HG03039 (cell line): ENCODE results near the gene IGFBP3.
"Not testable (repeated sequence)": the region's sequence is repeated elsewhere in the genome, so short reads cannot be mapped to it uniquely, and the experiment has no call there.

Experiments used
- ATAC-seq: cut with Tn5 transposase; IDR thresholded peaks from one replicate; pipeline ENCODE4 v1.9.1; 2021; ENCODE audit warnings: mild to moderate bottlenecking, moderate library complexity; ENCODE audit not compliant: unreplicated experiment

Gene IGFBP3, protein sequence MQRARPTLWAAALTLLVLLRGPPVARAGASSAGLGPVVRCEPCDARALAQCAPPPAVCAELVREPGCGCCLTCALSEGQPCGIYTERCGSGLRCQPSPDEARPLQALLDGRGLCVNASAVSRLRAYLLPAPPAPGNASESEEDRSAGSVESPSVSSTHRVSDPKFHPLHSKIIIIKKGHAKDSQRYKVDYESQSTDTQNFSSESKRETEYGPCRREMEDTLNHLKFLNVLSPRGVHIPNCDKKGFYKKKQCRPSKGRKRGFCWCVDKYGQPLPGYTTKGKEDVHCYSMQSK

DNA sequence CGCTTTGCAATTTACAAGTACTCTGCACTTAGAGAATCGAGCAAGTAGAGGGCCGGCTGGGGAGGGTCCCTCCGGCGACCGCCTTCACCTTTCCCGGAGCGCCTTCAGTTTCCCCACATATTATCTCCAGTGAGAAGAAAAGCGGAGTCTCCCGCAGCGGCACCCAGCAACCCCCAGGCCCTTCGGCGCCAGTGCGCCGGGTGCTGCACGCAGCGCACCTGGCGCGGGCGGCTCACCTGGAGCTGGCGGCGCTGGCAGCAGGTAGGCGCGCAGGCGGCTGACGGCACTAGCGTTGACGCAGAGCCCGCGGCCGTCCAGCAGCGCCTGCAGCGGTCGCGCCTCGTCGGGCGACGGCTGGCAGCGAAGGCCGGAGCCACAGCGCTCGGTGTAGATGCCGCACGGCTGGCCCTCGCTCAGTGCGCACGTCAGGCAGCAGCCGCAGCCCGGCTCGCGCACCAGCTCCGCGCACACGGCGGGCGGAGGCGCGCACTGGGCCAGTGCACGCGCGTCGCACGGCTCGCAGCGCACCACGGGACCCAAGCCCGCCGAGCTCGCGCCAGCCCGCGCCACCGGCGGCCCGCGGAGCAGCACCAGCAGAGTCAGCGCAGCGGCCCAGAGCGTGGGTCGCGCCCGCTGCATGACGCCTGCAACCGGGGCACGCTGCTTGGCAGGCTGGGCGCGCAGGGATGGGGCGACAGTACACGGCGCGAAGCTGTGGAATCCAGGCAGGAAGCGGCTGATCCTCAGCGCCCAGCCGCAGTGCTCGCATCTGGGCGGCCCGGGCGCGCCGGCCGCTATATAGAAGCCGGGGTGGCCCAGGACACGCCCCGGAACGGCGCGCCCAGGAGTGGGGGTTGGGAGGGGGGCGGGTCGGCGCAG lies at the start of gene IGFBP3:
Gene IGFBP3, minus strand, starts transcription at position 771 of the 879 bp plus-strand sequence. Its CDS starts 132 bp downstream, at position 639.
- no peak for ATAC-seq

DNA sequence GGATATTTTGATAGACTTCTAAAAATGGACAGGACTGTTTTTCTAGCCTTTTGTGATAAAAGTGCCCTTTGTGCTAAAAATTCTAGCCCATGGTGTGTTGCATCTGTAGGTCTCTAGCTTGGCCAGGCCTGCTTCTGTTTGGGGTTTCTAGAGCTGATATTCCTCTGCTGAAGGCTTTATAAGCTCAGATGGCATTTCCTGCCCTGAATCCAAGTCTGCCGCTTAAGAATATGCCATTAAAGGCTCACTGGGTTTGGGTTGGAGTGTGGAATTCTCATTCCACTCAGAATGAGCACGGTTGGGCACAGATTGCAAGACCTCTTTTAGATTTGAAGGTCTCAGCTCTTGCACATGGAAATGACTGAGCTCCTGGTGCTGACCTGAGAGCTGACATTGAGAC lies 49.4 kb upstream of the IGFBP3 start:
- no peak for ATAC-seq

DNA sequence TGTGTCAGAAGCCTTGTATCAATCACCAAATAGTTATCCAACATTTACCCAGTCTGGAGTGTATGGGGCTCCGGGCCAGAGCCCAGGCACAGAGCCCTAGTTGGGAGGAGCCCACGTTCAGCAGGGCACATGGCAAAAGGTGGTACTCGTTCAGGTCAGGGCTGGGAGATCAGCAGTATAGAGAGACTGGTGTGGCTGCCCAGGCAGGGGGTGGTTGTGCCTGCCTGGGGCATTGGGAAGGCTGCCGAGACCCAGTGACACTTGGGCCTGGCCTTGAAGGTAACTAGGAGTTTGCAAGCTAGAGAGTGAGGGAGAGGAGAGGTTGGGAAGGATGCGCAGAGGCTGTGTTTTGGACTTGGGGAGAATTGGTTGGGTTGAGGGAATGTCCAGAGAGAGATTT lies 48.9 kb upstream of the IGFBP3 start:
- no peak for ATAC-seq

DNA sequence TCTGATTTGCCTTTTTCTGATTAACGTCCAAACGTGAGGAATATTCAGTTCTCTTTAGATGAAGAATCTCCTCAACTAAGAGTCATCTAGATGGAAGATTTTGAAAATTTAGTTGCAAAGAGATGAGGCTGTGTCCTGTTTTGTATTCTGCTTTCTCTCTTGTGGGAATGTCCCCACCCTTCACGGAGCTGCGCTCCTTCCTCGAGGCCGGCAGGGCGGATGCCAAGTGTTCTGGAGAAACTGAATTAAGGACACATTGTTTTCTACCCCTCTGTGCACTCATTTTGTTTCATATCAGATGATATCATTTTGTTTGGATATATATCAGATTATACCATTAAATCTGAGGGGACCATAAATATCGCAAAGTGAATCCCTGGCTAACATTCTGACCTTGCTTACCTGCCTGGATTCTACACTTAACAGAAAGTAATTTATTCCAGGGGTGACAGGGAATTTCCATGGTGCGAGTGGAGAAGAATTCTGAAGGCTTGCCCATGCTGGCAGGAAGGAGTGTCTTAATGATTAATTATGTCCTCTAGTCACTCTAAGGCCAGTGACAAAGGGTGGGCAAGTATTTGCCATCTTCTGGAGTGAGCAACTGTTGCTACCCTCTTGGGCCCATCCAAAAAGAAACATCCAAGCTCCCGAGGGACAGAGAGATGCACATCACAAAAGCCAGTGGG lies 47.9 kb upstream of the IGFBP3 start:
- ATAC-seq = no peak

DNA sequence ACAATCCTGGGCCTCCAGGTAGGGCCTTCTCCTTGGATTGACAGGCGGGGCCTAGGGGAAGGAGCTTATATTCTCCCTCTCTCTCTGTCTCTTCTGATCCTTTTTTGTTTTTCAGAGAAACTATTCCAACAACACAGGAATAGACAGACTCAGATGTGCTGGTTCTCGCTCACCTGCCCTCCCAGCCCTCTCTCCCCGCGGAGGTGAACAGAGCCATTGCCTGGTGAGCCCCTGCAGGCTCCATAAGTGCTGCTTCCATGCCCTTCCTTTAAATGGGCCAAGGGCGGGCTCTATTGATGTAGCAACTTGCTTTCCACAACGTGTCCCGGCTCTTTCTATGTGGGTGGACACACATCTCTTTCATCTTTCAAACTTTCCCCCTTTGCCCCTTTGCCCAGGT lies 47.2 kb upstream of the IGFBP3 start:
- no peak for ATAC-seq

DNA sequence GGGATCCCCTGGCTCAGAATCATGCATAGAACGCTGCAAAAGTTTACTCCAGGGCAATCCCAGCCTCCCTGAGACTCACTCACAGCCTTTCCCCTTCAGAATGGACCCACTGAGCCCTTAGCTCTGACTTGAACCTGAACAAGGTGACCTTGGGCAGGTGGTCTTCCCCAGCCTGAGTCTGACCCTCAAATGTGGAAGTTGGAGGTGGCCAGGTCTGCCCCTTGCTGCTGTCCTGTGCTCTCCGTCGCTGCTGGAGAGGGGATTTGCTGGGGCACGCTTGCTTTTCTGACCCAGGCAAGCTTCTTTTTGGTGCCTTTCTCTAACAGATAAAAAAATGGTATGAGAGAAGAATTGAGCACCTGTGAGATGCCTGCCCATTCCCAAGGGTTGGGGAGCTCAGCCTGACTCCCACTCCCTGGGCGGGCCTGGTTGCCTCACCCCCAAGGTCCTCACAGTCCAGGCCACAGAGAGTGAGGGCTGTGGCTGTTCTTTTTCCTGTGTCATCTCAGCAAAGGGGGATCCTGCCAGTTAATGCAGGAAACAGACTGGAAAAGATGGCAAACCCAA lies 46.6 kb upstream of the IGFBP3 start:
- no peak for ATAC-seq

DNA sequence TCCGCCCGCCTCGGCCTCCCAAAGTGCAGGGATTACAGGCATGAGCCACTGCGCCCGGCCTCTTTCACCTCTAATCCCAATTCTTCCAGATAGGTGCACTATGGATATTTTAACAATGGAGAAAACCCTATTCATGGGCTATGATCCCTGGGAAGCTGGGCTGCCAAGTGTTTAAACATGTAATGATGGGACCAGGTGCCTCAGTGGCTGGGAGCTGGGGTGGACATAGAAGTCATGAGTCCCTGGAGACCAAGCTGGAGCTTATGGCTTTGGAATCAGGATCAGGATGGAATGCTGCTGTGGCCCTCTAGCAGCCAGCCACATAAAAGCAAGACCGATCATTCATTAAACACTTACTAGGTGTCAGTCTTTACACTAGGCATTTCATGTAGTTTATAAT lies 41.8 kb upstream of the IGFBP3 start:
- no peak for ATAC-seq

DNA sequence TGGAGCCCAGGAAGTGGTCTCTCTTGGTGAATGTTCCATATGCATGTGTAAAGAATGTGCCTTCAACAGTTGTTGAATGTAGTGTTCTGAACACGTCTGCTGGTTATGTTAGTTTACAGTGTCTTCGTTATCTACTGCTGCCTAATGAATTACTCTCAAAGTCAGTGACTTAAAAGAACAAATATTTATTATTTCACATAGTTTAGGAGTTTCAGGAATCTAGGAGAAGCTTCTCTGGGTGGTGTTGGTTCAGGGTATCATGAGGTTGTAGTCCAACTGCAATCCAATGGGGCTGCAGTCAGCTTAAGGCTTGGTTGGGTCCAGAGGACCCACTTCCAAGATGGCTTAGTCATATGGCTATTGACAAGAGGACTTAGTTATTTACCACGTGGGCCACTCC lies 36.6 kb upstream of the IGFBP3 start:
- ATAC-seq = no peak

DNA sequence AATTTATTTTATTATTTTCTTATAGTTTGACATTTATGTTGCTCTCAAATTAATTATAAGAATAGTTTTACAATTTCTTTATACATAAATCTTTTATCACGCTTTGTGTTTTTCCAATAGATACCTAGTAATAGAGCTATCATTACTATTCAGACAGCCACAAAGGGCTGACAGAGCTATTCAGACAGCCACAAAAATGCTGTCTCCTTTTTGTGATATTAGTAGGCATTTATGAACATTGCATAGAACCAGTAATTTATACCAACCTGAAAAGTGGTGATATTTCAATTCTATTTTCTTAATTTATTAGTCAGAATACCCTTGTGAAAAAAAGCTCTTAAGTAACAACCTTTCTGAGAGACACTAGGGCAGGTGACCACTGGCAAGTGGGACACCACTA lies 34.2 kb upstream of the IGFBP3 start:
- no peak for ATAC-seq

DNA sequence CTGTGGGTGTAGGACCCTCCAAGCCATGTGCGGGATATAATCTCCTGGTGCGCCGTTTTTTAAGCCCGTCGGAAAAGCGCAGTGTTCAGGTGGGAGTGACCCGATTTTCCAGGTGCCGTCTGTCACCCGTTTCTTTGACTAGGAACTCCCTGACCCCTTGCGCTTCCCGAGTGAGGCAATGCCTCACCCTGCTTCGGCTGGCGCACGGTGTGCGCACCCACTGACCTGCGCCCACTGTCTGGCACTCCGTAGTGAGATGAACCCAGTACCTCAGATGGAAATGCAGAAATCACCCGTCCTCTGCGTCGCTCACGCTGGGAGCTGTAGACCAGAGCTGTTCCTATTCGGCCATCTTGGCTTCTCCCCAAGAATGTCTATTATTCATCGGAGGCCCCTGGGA lies 32.0 kb upstream of the IGFBP3 start:
- not testable (repeated sequence) for ATAC-seq

DNA sequence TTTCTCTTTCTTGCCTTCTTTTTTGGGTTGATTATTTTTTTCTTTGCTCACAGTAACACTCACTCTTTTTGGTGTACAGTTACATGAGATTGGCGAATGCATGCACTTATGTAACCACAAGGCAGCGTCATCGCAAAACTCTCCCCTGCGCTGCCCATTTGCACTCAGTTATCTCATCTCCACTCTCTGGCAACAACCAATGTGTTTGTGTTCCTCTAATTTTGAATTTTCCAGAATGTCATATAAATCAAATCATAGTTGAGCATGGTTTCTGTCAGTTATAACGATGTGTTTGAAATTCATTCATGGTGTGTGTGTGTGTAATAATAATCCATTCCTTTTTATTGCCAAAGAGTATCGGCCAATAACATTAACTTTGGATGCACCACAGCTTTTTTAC lies 23.0 kb upstream of the IGFBP3 start:
- ATAC-seq = no peak

DNA sequence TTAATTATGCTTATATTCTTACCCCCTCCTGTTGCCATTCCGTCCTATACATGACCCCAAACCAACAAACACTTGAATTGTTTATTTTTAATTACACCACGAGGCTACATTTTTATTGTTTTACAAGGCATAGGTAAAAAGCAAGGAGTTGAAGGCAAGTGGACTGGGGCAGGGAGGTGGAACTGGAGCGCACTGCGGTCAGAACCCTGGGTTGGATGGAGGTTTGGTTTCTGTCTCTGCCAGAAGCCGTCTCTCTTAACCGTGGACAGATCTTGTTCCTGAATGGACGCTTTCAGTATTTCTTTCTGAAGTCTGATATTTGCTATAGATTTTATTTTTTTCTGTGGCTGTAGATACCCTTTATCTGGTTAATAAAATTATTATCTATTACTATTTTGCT lies 19.9 kb upstream of the IGFBP3 start:
- ATAC-seq = no peak

DNA sequence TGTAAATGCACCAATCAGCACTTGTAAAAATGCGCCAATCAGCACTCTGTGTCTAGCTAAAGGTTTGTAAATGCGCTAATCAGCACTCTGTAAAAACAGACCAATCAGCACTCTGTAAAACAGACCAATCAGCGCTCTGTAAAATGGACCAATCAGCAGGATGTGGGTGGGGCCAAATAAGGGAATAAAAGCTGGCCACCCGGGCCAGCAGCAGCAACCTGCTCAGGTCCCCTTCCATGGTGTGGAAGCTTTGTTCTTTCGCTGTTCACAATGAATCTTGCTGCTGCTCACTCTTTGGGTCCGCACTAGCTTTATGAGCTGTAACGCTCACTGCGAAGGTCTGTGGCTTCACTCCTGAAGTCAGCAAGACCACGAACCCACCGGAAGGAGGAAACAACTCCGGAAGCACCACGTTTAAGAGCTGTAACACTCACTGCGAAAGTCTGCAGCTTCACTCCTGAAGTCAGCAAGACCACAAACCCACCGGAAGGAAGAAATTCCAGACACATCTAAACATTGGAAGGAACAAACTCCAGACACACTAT lies 19.2 kb upstream of the IGFBP3 start:
- not testable (repeated sequence) for ATAC-seq

DNA sequence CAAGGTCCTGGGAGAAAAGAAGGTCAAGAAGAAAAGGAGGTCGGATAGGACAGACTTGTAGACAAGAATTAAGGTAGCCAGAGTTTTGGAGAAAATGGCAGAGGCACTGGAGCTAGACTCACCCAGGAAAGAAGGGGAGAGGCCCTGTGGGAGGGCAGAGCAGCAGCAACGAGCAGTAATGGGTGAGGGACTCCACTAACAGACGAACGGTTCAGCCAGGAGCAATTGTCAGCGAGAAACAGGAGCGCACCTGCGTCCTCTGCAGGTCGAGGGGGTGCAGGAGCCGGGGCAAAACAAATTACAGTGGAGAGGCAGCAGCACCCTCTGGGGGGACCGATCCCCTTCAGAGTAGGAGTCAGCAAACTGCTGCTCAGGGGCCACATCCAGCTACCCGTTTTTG lies 18.5 kb upstream of the IGFBP3 start:
- no peak for ATAC-seq

DNA sequence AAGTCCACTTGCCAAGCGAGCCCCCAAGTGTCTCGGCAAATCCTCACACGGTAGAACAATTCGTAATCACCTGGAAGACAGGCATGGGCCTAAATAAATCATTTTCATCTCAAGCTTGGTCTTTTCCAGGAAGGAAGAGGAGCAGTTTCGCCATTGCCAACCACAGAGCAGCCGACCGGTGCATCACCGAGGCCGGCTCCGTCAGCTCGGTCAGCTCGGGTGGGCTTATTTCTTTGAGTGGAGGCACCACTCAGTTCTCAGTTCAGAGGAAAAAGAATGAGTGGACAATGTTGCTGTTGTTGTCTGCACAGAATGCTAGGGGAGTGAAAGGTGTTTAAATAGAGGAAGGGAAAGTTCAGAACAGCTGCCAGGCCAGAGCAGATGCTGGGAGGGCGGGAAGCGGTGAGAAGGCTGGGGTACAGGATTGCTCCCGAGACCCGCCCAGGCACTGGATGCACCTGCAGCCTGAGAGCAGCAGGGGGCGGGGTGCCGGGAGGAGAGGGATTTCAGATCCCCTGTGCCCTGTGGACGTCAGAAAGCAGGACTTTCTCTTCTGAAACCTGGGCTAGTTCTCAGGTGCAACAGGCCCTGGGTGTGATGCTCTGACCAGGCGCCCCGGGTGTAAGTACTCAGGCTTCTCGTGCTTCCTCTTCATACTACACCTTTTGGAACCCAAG lies 17.7 kb upstream of the IGFBP3 start:
- ATAC-seq = no peak

DNA sequence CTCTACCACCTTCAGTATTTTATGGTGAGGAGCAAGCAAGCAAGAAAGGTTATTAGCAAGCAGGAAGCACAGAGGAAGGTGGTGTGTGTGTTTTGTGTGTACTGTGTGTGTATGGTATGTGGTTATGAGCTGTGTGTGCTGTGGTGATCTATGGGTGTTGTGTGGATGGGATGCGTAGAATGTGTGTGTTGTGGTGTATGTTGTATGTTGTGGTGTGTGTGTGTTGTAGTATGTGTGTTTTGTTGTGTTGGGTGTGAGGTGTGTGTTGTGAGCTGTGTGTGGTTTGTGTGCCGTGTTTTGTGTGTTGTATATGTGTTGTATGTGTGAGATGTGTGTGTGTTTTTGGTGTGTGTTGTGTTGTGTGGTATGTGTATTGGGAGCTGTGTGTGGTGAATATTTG lies 16.8 kb upstream of the IGFBP3 start:
- no peak for ATAC-seq

DNA sequence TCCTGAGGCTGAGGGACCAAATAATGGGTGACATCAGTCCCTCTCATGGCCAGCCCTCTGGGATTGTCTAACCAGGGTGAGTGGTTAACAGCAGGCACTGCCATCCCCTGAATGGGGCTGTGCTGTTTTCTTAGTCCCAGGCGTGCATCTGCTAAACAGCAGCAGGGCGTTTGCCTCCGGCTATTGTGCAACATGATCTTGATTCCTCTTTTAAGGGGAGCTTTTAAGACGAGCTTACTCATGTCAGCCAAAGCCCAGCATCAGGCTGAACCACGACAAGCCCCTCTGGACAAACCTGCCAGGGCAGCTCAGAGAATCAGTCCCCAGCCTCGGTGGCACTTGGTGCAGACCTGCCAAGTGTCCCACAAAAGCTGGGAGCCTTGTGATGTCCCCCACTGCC lies 16.2 kb upstream of the IGFBP3 start:
- ATAC-seq = no peak

DNA sequence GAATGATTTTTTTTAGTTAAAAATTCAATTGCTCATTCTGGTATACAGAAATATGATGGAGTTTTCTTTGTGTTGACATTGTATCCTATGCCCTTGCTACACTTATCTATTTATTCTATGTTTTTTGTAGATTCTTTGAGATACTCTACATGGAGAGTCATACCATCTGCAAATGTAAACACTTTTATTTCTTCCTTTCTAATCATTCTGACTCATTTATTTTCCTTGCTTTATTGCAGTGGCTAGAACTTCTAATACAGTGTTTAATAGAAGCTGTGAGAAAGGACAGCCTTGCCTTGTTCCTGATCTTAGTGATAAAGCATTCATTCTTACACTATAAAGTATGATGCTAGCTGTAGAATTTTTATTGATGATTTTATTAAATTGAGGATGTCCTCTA lies 9.9 kb upstream of the IGFBP3 start:
- no peak for ATAC-seq

DNA sequence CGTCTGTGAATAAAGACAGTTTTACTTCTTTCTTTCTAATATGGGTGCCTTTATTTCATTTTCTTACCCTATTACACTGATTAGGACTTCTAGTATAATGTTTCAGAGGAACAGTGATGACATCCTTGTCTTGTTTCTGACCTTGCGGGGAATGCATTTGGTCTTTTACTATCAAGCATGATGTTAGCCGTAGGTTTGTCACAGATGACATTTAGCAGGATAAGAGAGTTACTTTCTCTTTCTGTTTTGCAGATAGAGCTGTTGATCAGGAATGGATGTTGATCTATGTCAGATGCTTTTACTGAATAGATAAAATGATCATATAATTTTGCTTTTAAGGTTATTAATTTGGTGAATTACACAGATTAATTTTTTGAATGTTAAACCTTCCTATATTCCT lies 6.6 kb upstream of the IGFBP3 start:
- no peak for ATAC-seq

DNA sequence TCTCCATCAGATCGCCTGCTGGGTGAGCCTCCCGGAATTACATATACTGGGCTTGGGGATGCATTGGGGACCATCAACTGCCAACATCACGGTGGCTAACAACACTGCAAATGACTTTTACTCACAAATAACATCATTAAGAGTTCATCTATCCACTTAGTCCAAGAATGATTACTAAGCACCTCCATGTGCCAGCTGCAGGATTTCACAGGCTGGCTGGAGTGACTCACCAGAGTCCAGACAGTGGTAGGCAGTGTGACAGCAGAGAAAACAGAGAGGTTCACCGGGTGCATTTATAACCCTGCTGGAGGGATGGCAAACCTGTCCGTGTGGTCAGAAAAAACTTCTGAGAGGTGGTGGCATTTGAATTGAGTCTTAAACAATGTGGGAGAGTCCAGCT lies 3.2 kb upstream of the IGFBP3 start:
- ATAC-seq = no peak

DNA sequence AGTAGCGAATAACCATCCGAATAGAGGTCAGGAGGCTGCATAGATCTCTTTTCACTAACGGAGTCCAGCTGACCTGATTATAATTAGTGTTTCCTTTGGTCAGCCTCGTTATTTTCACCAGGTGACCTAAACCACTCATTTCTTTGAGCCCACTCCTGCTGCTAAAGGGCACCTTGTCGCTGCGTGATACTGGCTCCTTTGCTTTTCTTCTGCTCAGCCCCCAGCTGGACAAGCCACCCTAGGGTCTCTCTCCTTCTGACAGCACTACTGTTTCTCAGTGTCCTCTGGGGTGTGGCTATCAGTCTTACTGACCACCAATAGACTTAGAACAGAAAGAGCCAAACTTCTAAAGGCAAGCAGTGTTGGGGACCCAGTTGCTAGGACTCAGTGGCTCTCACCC lies 2.7 kb upstream of the IGFBP3 start:
- ATAC-seq = no peak
